HG03097 (cell line): ENCODE results near the gene AREL1.

ENCODE experiments used
- ATAC-seq: cut with Tn5 transposase; IDR thresholded peaks from one replicate; pipeline ENCODE4 v1.9.1; 2021; ENCODE audit not compliant: unreplicated experiment, low FRiP score

The AREL1 gene

GRCh38 chr14:74641601-74642391 is 71.1 kb downstream of the AREL1 start:
- ATAC-seq = no peak

GRCh38 chr14:74638966-74639365 is 73.9 kb downstream of the AREL1 start:
- ATAC-seq = no peak

GRCh38 chr14:74638066-74638465 is 74.8 kb downstream of the AREL1 start:
- ATAC-seq = no peak

- ATAC-seq = no peak
Observed at GRCh38 chr14:74637178-74637550, 75.7 kb downstream of the AREL1 start.

GRCh38 chr14:74636424-74637177 is 76.3 kb downstream of the AREL1 start:
- ATAC-seq = no peak

- ATAC-seq = no peak
Observed at GRCh38 chr14:74635847-74636246, 77.0 kb downstream of the AREL1 start.

- no peak for ATAC-seq
Observed at GRCh38 chr14:74634964-74635363, 77.9 kb downstream of the AREL1 start.

GRCh38 chr14:74634481-74634880 is 78.4 kb downstream of the AREL1 start:
- ATAC-seq = no peak

- ATAC-seq = no peak
Observed at GRCh38 chr14:74630881-74631690, 81.8 kb downstream of the AREL1 start.

- no peak for ATAC-seq
Observed at GRCh38 chr14:74628418-74628817, 84.5 kb downstream of the AREL1 start.

GRCh38 chr14:74627076-74627475 is 85.8 kb downstream of the AREL1 start:
- ATAC-seq = no peak

- no peak for ATAC-seq
Observed at GRCh38 chr14:74622257-74622656, 90.6 kb downstream of the AREL1 start.

GRCh38 chr14:74621556-74621955 is 91.3 kb downstream of the AREL1 start:
- no peak for ATAC-seq

- no peak for ATAC-seq
Observed at GRCh38 chr14:74620923-74621322, 92.0 kb downstream of the AREL1 start.

GRCh38 chr14:74620497-74620921 is 92.4 kb downstream of the AREL1 start:
- ATAC-seq = no peak

GRCh38 chr14:74619672-74620131 is 93.2 kb downstream of the AREL1 start:
- no peak for ATAC-seq

- ATAC-seq = no peak
Observed at GRCh38 chr14:74618078-74618952, 94.6 kb downstream of the AREL1 start.

GRCh38 chr14:74616996-74617700 is 95.7 kb downstream of the AREL1 start:
- no peak for ATAC-seq

- ATAC-seq = no peak
Observed at GRCh38 chr14:74616507-74616906, 96.4 kb downstream of the AREL1 start.
